Peyer's patch (tissue), 4 donors: ENCODE results near the gene CDC42EP5.

Experiments
- CTCF ChIP-seq, 6 experiments: fragments of 450-650 bp in 4 of 6; fragments of 200-600 bp in 2 of 6; sonication (generic) in 1 of 6; IDR thresholded peaks; one replicate each; pipeline ENCODE4 v1.5.1; 2017 to 2019; ENCODE audit warnings: antibody characterized with exemption in 6 of 6, mild to moderate bottlenecking in 3 of 6, moderate library complexity in 1 of 6
- POLR2A ChIP-seq, 2 donors: fragments of 450-650 bp; IDR thresholded peaks; one replicate each; pipeline ENCODE4 v1.5.1; 2017; ENCODE audit warnings: antibody characterized with exemption in 2 of 2, mild to moderate bottlenecking in 2 of 2, moderate library complexity in 2 of 2

- TF ChIP-seq POLR2A (IDR thresholded peaks at IDR 0.05) (peak; percentile 52 to 80), CTCF (IDR thresholded peaks at IDR 0.05) (no peak)
These were observed 3.6 kb downstream of the CDC42EP5 start for GRCh38 chr19:54469496-54469934.
